AG04450 (cell line): ENCODE measurements around the gene GMNN. TPM values are rescaled to one million over a fixed set of nuclear protein-coding genes. Genes with fewer than 3 reads are reported as not detected.

ENCODE experiments used
- CTCF ChIA-PET: fragments of 300-600, 350-600 bp; formaldehyde crosslinking; extraction: SDS; loops from one replicate; lab custom pipeline; 2022; ENCODE audit warnings: antibody characterized with exemption, inconsistent platforms; lab: Charles Lee
- POLR2A ChIA-PET: fragments of 350-600 bp; formaldehyde crosslinking; extraction: SDS; loops from one replicate; lab custom pipeline; 2021; ENCODE audit warnings: antibody characterized with exemption, inconsistent platforms; lab: Yijun Ruan, JAX
- DNase-seq: peaks from one replicate; pipeline ENCODE4 v3.0.0-alpha.2; 2011; ENCODE audit warnings: low read depth, low spot score
- H3K27ac ChIP-seq: one replicate; pipeline ENCODE4 v1.5.1; 2012; ENCODE audit warnings: low read depth, low read length, control low read depth
- H3K27me3 ChIP-seq: one replicate; pipeline ENCODE4 v1.6.0; 2012; ENCODE audit warnings: low read length; ENCODE audit not compliant: control insufficient read depth, insufficient read depth
- H3K4me3 ChIP-seq: 2 replicates; pipeline ENCODE4 v1.5.1; 2011; ENCODE audit warnings: mild to moderate bottlenecking, low read depth, low read length, control low read depth
- H3K9me3 ChIP-seq: 2 replicates; pipeline ENCODE4 v1.5.1; 2012; ENCODE audit warnings: low read length; ENCODE audit not compliant: control insufficient read depth, insufficient read depth
- CTCF ChIP-seq: IDR thresholded peaks from 2 replicates; pipeline ENCODE4 v1.5.1; 2011; ENCODE audit warnings: low read depth, low read length, control low read depth, inconsistent platforms
- polyA plus RNA-seq: library from polyadenylated mRNA; depleted of rRNA; stranded (reverse); fragments of >200 nt; gene quantifications from 2 replicates; pipeline ENCODE4 v1.2.3, GENCODE V29; 2011

GMNN gene
- polyA plus RNA-seq, 1 experiment, result 22.0 TPM

GRCh38 chr6:24740861-24741260 is 33.9 kb upstream of the GMNN start:
- TF ChIP-seq CTCF, result no peak
- POLR2A ChIA-PET, result no interaction called here
- CTCF ChIA-PET, result interaction anchor here (1.1 kb wide), 1 partner anchor 157 kb away, joined by 3 read pairs; no protein-coding TSS in a partner anchor
- H3K9me3 ChIP-seq, result no peaks in the 10 kb centered on the region
- H3K27me3 ChIP-seq, result no peaks in the 10 kb centered on the region
- H3K4me3 ChIP-seq, result no peak overlapping the region
- DNase-seq, result no peak
- no peak overlapping the region for H3K27ac ChIP-seq

- TF ChIP-seq CTCF, result no peak
These were observed 32.5 kb upstream of the GMNN start for GRCh38 chr6:24742216-24742738.

GRCh38 chr6:24743265-24743943 is 31.3 kb upstream of the GMNN start:
- H3K27ac ChIP-seq, result peak overlapping the region; percentile 97
- ChIA-PET POLR2A (interaction anchor here (0.6 to 1.4 kb wide), 4 partner anchors 9 to 101 kb away, joined by 4 to 14 read pairs (median 6); no protein-coding TSS in a partner anchor), CTCF (interaction anchor here (0.7 to 1.8 kb wide), 6 partner anchors 77 to 327 kb away, joined by 3 to 9 read pairs (median 6); partner anchors contain the start of genes ACOT13 and TDP2)
- DNase-seq, result peak; percentile 90
- no peaks in the 10 kb centered on the region for H3K9me3 ChIP-seq
- TF ChIP-seq CTCF, result no peak
- H3K27me3 ChIP-seq, result no peaks in the 10 kb centered on the region
- H3K4me3 ChIP-seq, result no peak overlapping the region; the same call in 1 of the 2 replicates

More at GRCh38 chr6:24742216-24742738, 32.5 kb upstream of the GMNN start:
- CTCF ChIA-PET, result interaction anchor here (0.9 to 1.8 kb wide), 5 partner anchors 114 to 329 kb away, joined by 3 to 9 read pairs (median 6); no protein-coding TSS in a partner anchor
- H3K4me3 ChIP-seq, result no peak overlapping the region
- H3K27ac ChIP-seq, result peak overlapping the region; percentile 62
- POLR2A ChIA-PET, result interaction anchor here (1.4 kb wide), 2 partner anchors 8 to 21 kb away, joined by 4 to 14 read pairs; no protein-coding TSS in a partner anchor
- H3K27me3 ChIP-seq, result no peaks in the 10 kb centered on the region
- no peak for DNase-seq
- no peaks in the 10 kb centered on the region for H3K9me3 ChIP-seq

DNA sequence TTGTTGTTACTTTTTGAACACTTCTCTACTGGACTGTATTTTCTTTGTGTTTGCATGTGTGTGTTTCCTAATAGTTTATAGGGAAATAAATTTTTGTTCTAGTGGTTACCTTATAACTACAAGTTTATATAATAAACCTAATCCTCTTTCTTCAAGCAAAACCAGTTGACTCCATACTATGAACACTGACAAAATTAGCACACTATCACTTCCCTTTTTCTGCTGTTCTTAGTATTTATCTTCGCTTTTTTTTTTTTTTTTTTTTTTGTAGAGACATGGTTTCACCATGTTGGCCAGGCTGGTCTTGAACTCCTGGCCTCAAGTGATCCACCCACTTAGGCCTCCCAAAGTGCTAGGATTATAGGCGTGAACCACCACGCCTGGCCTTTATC is 30.8 kb upstream of the GMNN start:
- no peak for DNase-seq
- no peaks in the 10 kb centered on the region for H3K27me3 ChIP-seq
- H3K27ac ChIP-seq, result peak overlapping the region; percentile 97
- POLR2A ChIA-PET, result interaction anchor here (1.4 kb wide), 1 partner anchor 22 kb away, joined by 14 read pairs; no protein-coding TSS in a partner anchor
- CTCF ChIA-PET, result interaction anchor here (1.3 to 1.6 kb wide), 2 partner anchors 248 to 327 kb away, joined by 5 to 6 read pairs; no protein-coding TSS in a partner anchor
- no peak overlapping the region for H3K4me3 ChIP-seq
- no peaks in the 10 kb centered on the region for H3K9me3 ChIP-seq
- no peak for TF ChIP-seq CTCF
